Measurements from ENCODE around the gene RPL37A. TPM values are rescaled to one million over a fixed set of nuclear protein-coding genes. Genes with fewer than 3 reads are reported as not detected.

RPL37A gene
- total and polyA plus RNA-seq, 2 of the 4 experiments (the other 2 are of a cell fraction) = 341 to 1,572 TPM

DNA sequence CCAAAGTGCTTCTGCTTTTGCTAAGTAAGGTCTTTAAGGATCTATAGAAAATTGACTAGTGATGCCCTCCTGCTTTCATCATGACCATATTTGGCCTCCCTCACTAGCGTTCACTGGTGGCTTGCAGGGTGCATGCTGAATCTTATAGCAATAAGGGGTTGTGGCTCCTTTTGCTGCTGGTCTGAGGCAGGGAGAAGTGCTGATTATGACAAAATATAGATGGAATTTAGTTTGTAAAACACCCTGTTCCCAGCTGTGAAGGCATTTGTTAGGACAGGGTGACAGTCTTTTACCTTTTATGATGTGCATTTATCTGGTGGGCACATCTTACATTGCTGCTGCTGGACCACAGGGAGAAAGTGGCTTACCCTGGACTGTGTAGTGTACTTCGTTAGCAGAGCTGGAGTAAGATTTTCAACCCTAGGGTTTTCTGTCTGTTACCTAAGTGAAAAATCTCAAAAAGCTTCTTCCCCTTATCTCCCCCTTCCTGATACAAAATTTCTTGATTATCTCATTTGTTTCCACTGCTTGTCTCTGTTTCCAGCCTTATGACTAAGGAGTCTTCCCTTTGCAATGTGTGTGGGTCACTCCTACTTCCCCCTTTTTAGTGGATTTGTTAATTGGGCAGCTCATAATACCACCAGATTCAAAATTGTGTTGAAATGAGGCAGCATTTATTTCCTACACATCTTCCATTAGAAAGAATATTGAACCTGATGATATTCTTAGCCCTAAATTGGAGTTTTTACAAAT is 21.2 kb upstream of the RPL37A start:
- no peak overlapping the region for H3K18ac ChIP-seq (ENCODE audit: low read depth, low read length)
- H4K8ac ChIP-seq (ENCODE audit: low read depth in 2 of 2, low read length in 2 of 2) = no peak overlapping the region
- no peaks in the 10 kb centered on the region for H3K27me3 ChIP-seq (ENCODE audit: control insufficient read depth, insufficient read depth, low read length)
- no peaks in the 10 kb centered on the region for H4K20me1 ChIP-seq (ENCODE audit: insufficient read depth, low read length)
- H2BK120ac ChIP-seq (ENCODE audit: low read depth, low read length) = no peak overlapping the region
- POLR2A ChIA-PET (ENCODE audit: unreplicated experiment) = no interaction called here
- H2BK20ac ChIP-seq (ENCODE audit: low read depth, low read length) = no peak overlapping the region
- H3K14ac ChIP-seq (replicated peaks; ENCODE audit: low read depth, low read length) = no peak overlapping the region; the same call in 1 of the 2 replicates
- H3K4me1 ChIP-seq (ENCODE audit: control insufficient read depth, insufficient read depth, low read length) = no peaks in the 10 kb centered on the region; the same call in 1 of the 2 replicates
- H3K4me2 ChIP-seq (ENCODE audit: low read depth, low read length) = no peak overlapping the region
- H2AK5ac ChIP-seq (ENCODE audit: low read depth, low read length) = no peak overlapping the region
- H2BK15ac ChIP-seq (ENCODE audit: low read depth, low read length) = no peak overlapping the region
- no CpG with 5 or more reads among the region's 2 CpGs for WGBS, 2 experiments (ENCODE audit: extremely low coverage in 2 of 2, insufficient read length in 1 of 2)
- CTCF ChIA-PET = interaction anchor here (0.5 to 0.7 kb wide), 2 partner anchors 19 to 374 kb away, joined by 3 read pairs; no protein-coding TSS in a partner anchor
- H3K36me3 ChIP-seq (ENCODE audit: control insufficient read depth, insufficient read depth, low read length) = peaks cover 22% of the 10 kb centered on the region
- H3K4ac ChIP-seq (ENCODE audit: low read depth, low read length) = no peak overlapping the region
- no peak overlapping the region for H4K5ac ChIP-seq (ENCODE audit: low read depth, low read length)
- intact Hi-C loops (cut with micrococcal nuclease) = loop anchor here (5.0 kb wide), 1 partner anchor 35 kb away; no protein-coding TSS in a partner anchor
- H2AFZ ChIP-seq (replicated peaks; ENCODE audit: low read length, poor library complexity) = peak overlapping the region; percentile 56
- no peak overlapping the region for H3K4me3 ChIP-seq (ENCODE audit: insufficient read depth, low read depth, low read length)
- no peak overlapping the region for H2AK9ac ChIP-seq (replicated peaks; ENCODE audit: low read depth, low read length, poor library complexity)
- peak; percentile 16 for DNase-seq
- no peak overlapping the region for H3K9ac ChIP-seq (ENCODE audit: low read depth, low read length)
- H3K56ac ChIP-seq (ENCODE audit: extremely low read depth, insufficient read depth, low read length) = no peak overlapping the region
- no peaks in the 10 kb centered on the region for H3K9me3 ChIP-seq (ENCODE audit: control insufficient read depth, insufficient read depth, low read length)
- H3K79me1 ChIP-seq (ENCODE audit: low read depth in 1 of 2, low read length in 2 of 2) = no peaks in the 10 kb centered on the region; a peak in 1 of 4 replicates
- no peak overlapping the region for H3K27ac ChIP-seq (ENCODE audit: insufficient read depth, low read length)
- H3K23ac ChIP-seq (ENCODE audit: low read depth, low read length) = no peak overlapping the region
- H4K91ac ChIP-seq (ENCODE audit: insufficient read depth, low read depth, low read length) = no peak overlapping the region
- peak; percentile 28; the same call in 1 of the 2 replicates for ATAC-seq (ENCODE audit: low read depth)
- TF ChIP-seq MAFK (IDR thresholded peaks at IDR 0.05; ENCODE audit: low read depth, low read length) (peak; percentile 51), ELK1 (IDR thresholded peaks at IDR 0.05; ENCODE audit: borderline replicate concordance, low read depth, low read length) (no peak)
- BruUV-seq (replicated peaks) = no TSS peak
- no peak overlapping the region for H2BK5ac ChIP-seq (ENCODE audit: low read depth, low read length, poor library complexity, severe bottlenecking)
- H3K9me1 ChIP-seq (ENCODE audit: insufficient read depth, low read length) = peaks cover 19% of the 10 kb centered on the region
- in situ Hi-C loops (cut with MboI; ENCODE audit: low sequenced_read_pairs) = no loop called here
- dilution Hi-C loops (cut with HindIII; ENCODE audit: low sequenced_read_pairs, unreplicated experiment) = no loop called here

Data from IMR-90 (cell line).